ENCODE results near the gene XKR8.

Gene XKR8

GRCh38 chr1:27990920-27991537, 31.3 kb downstream of the XKR8 start:
- H2BK120ac ChIP-seq (ENCODE audit: insufficient read depth, low read length, poor library complexity), result no peak overlapping the region
- DNase-seq, result peak in 1 of 2 donors; percentile 15
- no peak overlapping the region for H4K12ac ChIP-seq (ENCODE audit: low read depth, low read length)
- peaks cover 11 to 19% of the 10 kb centered on the region in 2 experiments for H3K36me3 ChIP-seq (ENCODE audit: control insufficient read depth in 1 of 2, insufficient read depth in 2 of 2, low read length in 2 of 2)
- H3K79me1 ChIP-seq (ENCODE audit: low read length), result no peaks in the 10 kb centered on the region
- no peaks in the 10 kb centered on the region for H3K27me3 ChIP-seq (ENCODE audit: insufficient read depth, low read length)
- H4K91ac ChIP-seq (ENCODE audit: low read depth, low read length), result no peak overlapping the region
- no peak overlapping the region for H3K23ac ChIP-seq (ENCODE audit: low read length)
- H3K9me3 ChIP-seq (ENCODE audit: insufficient read depth, low read depth, low read length), result no peaks in the 10 kb centered on the region
- no peak overlapping the region for H2BK12ac ChIP-seq (ENCODE audit: low read length)
- H3K9ac ChIP-seq (ENCODE audit: low read length), result no peak overlapping the region
- no peaks in the 10 kb centered on the region for H3K79me2 ChIP-seq (ENCODE audit: control insufficient read depth, insufficient read depth, low read length, poor library complexity)
- no peak overlapping the region for H2AFZ ChIP-seq (ENCODE audit: insufficient read depth, low read length, poor library complexity)
- no peak overlapping the region for H3K18ac ChIP-seq (ENCODE audit: low read length)
- no peak overlapping the region for H3K4me2 ChIP-seq (ENCODE audit: low read length)
- H3K4ac ChIP-seq (ENCODE audit: low read depth, low read length), result no peak overlapping the region
- H3K4me3 ChIP-seq (ENCODE audit: low read depth, low read length), result no peak overlapping the region
- no peak overlapping the region for H4K8ac ChIP-seq (ENCODE audit: low read depth, low read length)
- H3K27ac ChIP-seq (ENCODE audit: low read depth, low read length), result no peak overlapping the region
- no peaks in the 10 kb centered on the region for H3K4me1 ChIP-seq (ENCODE audit: control insufficient read depth in 1 of 2, insufficient read depth in 2 of 2, low read length in 2 of 2)
- H2BK5ac ChIP-seq (ENCODE audit: low read depth, low read length, poor library complexity), result no peak overlapping the region
- no peak overlapping the region for H2AK5ac ChIP-seq (ENCODE audit: low read length)
- no CpG with 5 or more reads among the region's 3 CpGs for WGBS (ENCODE audit: extremely low coverage, insufficient coverage, insufficient read length)
- H3K14ac ChIP-seq (ENCODE audit: low read length), result no peak overlapping the region

GRCh38 chr1:27992276-27992675, 32.5 kb downstream of the XKR8 start:
- H3K4ac ChIP-seq (ENCODE audit: low read depth, low read length), result no peak overlapping the region
- H3K27ac ChIP-seq (ENCODE audit: low read depth, low read length), result no peak overlapping the region
- no peak overlapping the region for H3K18ac ChIP-seq (ENCODE audit: low read length)
- H3K36me3 ChIP-seq (ENCODE audit: control insufficient read depth in 1 of 2, insufficient read depth in 2 of 2, low read length in 2 of 2), result peaks cover 11 to 23% of the 10 kb centered on the region in 2 experiments
- no peaks in the 10 kb centered on the region for H3K4me1 ChIP-seq (ENCODE audit: control insufficient read depth in 1 of 2, insufficient read depth in 2 of 2, low read length in 2 of 2)
- H3K79me1 ChIP-seq (ENCODE audit: low read length), result no peaks in the 10 kb centered on the region
- no peak overlapping the region for H3K4me3 ChIP-seq (ENCODE audit: low read depth, low read length)
- H2BK12ac ChIP-seq (ENCODE audit: low read length), result no peak overlapping the region
- H2AFZ ChIP-seq (ENCODE audit: insufficient read depth, low read length, poor library complexity), result no peak overlapping the region
- H3K27me3 ChIP-seq (ENCODE audit: insufficient read depth, low read length), result no peaks in the 10 kb centered on the region
- no peak overlapping the region for H2BK120ac ChIP-seq (ENCODE audit: insufficient read depth, low read length, poor library complexity)
- H2BK5ac ChIP-seq (ENCODE audit: low read depth, low read length, poor library complexity), result no peak overlapping the region
- H3K4me2 ChIP-seq (ENCODE audit: low read length), result no peak overlapping the region
- H3K79me2 ChIP-seq (ENCODE audit: control insufficient read depth, insufficient read depth, low read length, poor library complexity), result no peaks in the 10 kb centered on the region
- H3K23ac ChIP-seq (ENCODE audit: low read length), result no peak overlapping the region
- no peak overlapping the region for H4K91ac ChIP-seq (ENCODE audit: low read depth, low read length)
- WGBS (ENCODE audit: extremely low coverage, insufficient coverage, insufficient read length), result no CpG with 5 or more reads among the region's 6 CpGs
- no peak overlapping the region for H3K14ac ChIP-seq (ENCODE audit: low read length)
- no peak overlapping the region for H2AK5ac ChIP-seq (ENCODE audit: low read length)
- DNase-seq, result no peak
- no peaks in the 10 kb centered on the region for H3K9me3 ChIP-seq (ENCODE audit: insufficient read depth, low read depth, low read length)
- H4K12ac ChIP-seq (ENCODE audit: low read depth, low read length), result no peak overlapping the region
- H4K8ac ChIP-seq (ENCODE audit: low read depth, low read length), result no peak overlapping the region
- H3K9ac ChIP-seq (ENCODE audit: low read length), result peak overlapping the region; percentile 25

GRCh38 chr1:27993241-27993640, 33.5 kb downstream of the XKR8 start:
- no peaks in the 10 kb centered on the region for H3K79me2 ChIP-seq (ENCODE audit: control insufficient read depth, insufficient read depth, low read length, poor library complexity)
- H4K12ac ChIP-seq (ENCODE audit: low read depth, low read length), result no peak overlapping the region
- peaks cover 11 to 25% of the 10 kb centered on the region in 2 experiments for H3K36me3 ChIP-seq (ENCODE audit: control insufficient read depth in 1 of 2, insufficient read depth in 2 of 2, low read length in 2 of 2)
- DNase-seq, result no peak
- H3K9ac ChIP-seq (ENCODE audit: low read length), result no peak overlapping the region
- H3K14ac ChIP-seq (ENCODE audit: low read length), result no peak overlapping the region
- H3K27me3 ChIP-seq (ENCODE audit: insufficient read depth, low read length), result no peaks in the 10 kb centered on the region
- no peak overlapping the region for H4K91ac ChIP-seq (ENCODE audit: low read depth, low read length)
- H4K8ac ChIP-seq (ENCODE audit: low read depth, low read length), result no peak overlapping the region
- no peak overlapping the region for H3K27ac ChIP-seq (ENCODE audit: low read depth, low read length)
- no peak overlapping the region for H2BK120ac ChIP-seq (ENCODE audit: insufficient read depth, low read length, poor library complexity)
- H3K4me3 ChIP-seq (ENCODE audit: low read depth, low read length), result no peak overlapping the region
- H3K4me2 ChIP-seq (ENCODE audit: low read length), result no peak overlapping the region
- WGBS (ENCODE audit: extremely low coverage, insufficient coverage, insufficient read length), result no CpG with 5 or more reads among the region's 3 CpGs
- H3K18ac ChIP-seq (ENCODE audit: low read length), result no peak overlapping the region
- H2BK12ac ChIP-seq (ENCODE audit: low read length), result no peak overlapping the region
- H2AK5ac ChIP-seq (ENCODE audit: low read length), result no peak overlapping the region
- no peak overlapping the region for H3K4ac ChIP-seq (ENCODE audit: low read depth, low read length)
- H3K9me3 ChIP-seq (ENCODE audit: insufficient read depth, low read depth, low read length), result no peaks in the 10 kb centered on the region
- no peaks in the 10 kb centered on the region for H3K79me1 ChIP-seq (ENCODE audit: low read length)
- no peak overlapping the region for H3K23ac ChIP-seq (ENCODE audit: low read length)
- no peaks in the 10 kb centered on the region for H3K4me1 ChIP-seq (ENCODE audit: control insufficient read depth in 1 of 2, insufficient read depth in 2 of 2, low read length in 2 of 2)
- H2BK5ac ChIP-seq (ENCODE audit: low read depth, low read length, poor library complexity), result no peak overlapping the region
- H2AFZ ChIP-seq (ENCODE audit: insufficient read depth, low read length, poor library complexity), result no peak overlapping the region

GRCh38 chr1:27994060-27994459, 34.3 kb downstream of the XKR8 start:
- H3K27ac ChIP-seq (ENCODE audit: low read depth, low read length), result no peak overlapping the region
- H3K79me2 ChIP-seq (ENCODE audit: control insufficient read depth, insufficient read depth, low read length, poor library complexity), result no peaks in the 10 kb centered on the region
- H3K4ac ChIP-seq (ENCODE audit: low read depth, low read length), result no peak overlapping the region
- no peak overlapping the region for H2BK5ac ChIP-seq (ENCODE audit: low read depth, low read length, poor library complexity)
- H3K14ac ChIP-seq (ENCODE audit: low read length), result no peak overlapping the region
- H3K4me2 ChIP-seq (ENCODE audit: low read length), result no peak overlapping the region
- H2AK5ac ChIP-seq (ENCODE audit: low read length), result no peak overlapping the region
- no peak overlapping the region for H3K18ac ChIP-seq (ENCODE audit: low read length)
- H4K12ac ChIP-seq (ENCODE audit: low read depth, low read length), result no peak overlapping the region
- H3K4me3 ChIP-seq (ENCODE audit: low read depth, low read length), result no peak overlapping the region
- no peaks in the 10 kb centered on the region for H3K4me1 ChIP-seq (ENCODE audit: control insufficient read depth in 1 of 2, insufficient read depth in 2 of 2, low read length in 2 of 2)
- H3K23ac ChIP-seq (ENCODE audit: low read length), result no peak overlapping the region
- H3K9ac ChIP-seq (ENCODE audit: low read length), result no peak overlapping the region
- H3K27me3 ChIP-seq (ENCODE audit: insufficient read depth, low read length), result no peaks in the 10 kb centered on the region
- no peaks in the 10 kb centered on the region for H3K79me1 ChIP-seq (ENCODE audit: low read length)
- whole genome bisulfite sequencing (ENCODE audit: extremely low coverage, insufficient coverage, insufficient read length), result no CpG with 5 or more reads among the region's 1 CpG
- H3K36me3 ChIP-seq (ENCODE audit: control insufficient read depth in 1 of 2, insufficient read depth in 2 of 2, low read length in 2 of 2), result peaks cover 11 to 23% of the 10 kb centered on the region in 2 experiments
- H4K8ac ChIP-seq (ENCODE audit: low read depth, low read length), result no peak overlapping the region
- no peak overlapping the region for H2BK12ac ChIP-seq (ENCODE audit: low read length)
- no peak overlapping the region for H4K91ac ChIP-seq (ENCODE audit: low read depth, low read length)
- H3K9me3 ChIP-seq (ENCODE audit: insufficient read depth, low read depth, low read length), result no peaks in the 10 kb centered on the region
- peak in 1 of 2 donors; percentile 10 for DNase-seq
- H2BK120ac ChIP-seq (ENCODE audit: insufficient read depth, low read length, poor library complexity), result no peak overlapping the region
- no peak overlapping the region for H2AFZ ChIP-seq (ENCODE audit: insufficient read depth, low read length, poor library complexity)

Data from trophoblast cell (in vitro differentiated cells and primary cell).